Astrocyte of the hippocampus (primary cell): ENCODE measurements around the gene CRACR2B.
A peak's percentile ranks its signal among the peaks of the same experiment; 100 is the strongest.

Source experiments
- DNase-seq: peaks from one replicate; pipeline ENCODE4 v3.0.0; 2011; ENCODE audit warnings: low read depth, low spot score

CRACR2B gene

GRCh38 chr11:794766-795633, 32.7 kb upstream of the CRACR2B start:
- DNase-seq: no peak

DNA sequence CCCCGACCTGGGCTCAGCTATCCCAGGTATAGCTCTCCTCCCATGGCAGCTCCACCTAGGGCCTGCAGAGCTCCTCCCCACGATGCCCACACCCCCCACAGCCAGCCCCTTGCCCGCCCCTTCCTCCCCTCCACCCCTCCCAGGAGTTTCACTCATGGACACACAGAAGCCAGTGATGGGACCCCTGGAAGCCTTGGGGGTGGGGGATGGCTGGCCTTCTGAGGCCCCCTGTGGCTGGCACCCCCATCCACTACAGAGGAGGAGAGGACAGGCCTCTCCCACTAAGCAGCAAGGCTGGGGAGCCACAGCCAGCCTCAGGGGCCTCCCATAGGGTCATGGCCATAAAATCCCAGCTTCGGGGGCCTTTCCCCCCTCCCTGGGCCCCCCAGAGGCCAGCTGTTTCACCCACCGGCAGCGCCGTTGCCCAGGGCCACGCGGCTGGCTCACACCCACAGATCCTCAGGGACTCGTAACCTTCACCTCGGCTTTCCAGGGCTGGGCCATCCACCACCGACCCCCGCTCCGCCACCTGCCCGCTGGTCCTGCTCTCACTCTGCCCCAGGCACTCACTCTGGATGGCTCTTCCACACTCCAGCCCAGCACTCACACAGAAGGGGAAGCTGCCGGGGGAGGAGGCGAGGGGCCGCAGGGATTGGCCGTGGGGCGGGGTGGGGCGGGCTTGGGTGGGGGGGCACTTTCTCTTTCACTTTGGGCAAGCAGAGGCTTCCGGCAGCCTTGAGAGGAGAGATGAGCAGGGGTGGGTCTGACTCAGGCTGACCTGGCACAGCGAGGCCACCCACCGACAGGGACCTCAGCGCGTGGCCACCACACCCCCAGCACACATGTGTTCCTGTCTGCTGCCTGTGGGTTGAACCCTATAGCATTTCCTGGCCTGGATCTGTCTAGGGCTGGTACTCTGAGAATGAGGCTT, 31.8 kb upstream of the CRACR2B start:
- DNase-seq: peak; percentile 85

- no peak for DNase-seq
These were observed 31.0 kb upstream of the CRACR2B start for GRCh38 chr11:796565-797295.

DNA sequence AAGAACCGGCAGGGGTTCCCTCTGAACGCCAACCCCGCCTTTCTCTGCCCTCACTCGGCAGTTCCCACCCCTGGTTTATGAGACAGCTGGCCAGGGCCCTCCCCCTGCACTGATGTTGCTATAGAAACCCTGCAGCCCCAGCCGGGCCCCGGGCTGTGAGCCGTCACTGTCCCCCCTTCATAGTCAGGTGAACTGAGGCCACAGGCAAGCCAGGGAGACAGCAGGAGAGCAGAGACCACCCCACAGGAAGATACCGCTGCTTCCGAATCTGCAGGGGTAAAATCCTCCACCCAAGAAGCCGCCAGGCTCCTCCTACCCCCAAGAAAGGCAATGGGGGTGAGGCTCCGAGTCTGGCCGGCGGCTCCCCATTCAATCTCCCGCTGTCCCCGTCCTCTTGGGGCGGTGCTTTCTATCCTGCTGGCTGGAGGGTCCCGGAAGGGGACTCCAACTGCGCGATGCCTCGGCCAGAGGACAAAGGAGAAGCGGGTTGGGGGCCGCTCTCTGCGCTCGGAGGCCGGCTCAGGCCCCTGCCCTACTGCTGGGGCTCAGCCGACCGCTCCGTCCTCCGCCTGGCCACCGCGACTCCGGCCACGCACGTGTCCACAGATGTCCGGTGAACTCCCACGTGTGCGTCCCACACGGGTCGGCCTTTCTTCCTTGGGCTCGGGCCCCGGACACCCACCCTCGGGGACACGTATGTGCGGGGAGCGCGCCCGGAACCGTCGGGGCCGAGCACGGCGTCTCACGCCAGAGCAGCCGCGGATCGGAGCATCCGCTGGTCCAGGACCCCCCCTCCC, 30.2 kb upstream of the CRACR2B start:
- DNase-seq: peak; percentile 86

DNA sequence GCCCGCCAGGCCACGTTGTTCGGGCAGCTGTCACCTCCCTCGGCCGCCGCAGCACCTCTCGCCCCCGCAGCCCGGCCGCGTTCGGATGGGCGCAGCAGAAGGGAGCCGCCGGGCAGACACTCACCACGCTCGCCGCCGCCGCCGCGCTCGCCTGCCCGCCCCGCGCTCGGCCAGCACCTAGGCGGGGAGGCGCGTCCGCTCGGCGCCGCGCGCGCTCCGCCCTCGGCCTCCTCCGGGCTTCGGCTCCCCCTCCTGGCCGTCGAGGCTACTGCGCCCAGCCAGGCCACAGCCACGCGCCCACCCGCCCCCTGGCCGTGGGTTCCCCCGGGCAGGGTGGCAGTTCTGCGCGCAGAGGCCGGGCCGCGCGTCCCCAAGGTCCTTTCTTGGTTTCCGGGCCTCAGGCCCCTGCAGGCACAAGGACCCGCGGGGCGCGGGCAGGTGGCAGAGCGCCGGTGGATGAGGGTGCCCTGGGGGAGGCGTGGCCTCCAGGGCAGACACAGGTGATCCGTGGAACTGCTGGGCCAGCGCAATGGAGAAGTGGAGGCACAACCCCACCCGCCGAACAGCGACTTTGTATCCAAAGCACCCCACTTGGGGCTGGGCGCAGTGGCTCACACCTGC, 29.5 kb upstream of the CRACR2B start, which contains the start of gene SLC25A22:
Gene SLC25A22 (minus strand): TSS at position 189 of the 621 bp plus-strand sequence. CDS start 3,275 bp downstream, outside the sequence.
- DNase-seq: peak; percentile 95

DNA sequence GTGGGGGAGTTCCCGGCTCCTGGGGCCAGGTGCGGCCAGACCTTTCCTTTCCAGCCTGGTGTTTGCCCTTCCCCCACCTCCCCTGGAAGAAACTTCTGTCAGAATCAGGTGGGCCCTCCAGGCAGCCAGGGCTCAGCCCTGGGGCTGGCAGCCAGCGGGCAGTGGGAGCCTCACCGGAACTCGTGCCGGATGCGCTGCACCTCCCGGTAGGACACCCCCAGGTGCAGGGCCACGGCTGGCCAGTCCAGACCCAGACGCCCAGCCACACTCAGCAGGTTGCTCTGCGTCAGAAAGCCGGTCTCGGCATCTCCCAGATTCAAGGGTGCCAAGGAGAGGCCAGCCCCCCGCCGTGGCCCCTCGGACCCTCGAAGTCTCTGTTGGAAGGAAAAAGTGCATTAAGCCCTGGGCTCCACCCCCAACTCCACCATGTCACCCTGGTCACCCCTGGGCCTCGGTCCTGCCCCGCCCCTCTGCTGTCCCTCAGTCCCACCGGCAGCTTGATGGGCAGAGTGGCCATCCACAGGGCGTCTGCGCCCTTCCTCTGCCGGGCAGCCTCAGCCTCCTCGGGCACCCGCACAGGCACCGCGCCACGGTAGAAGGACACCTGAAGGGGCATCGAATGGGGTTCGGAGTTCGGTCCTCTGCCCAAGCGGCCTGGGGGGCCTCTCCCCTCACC, 27.9 kb upstream of the CRACR2B start:
- no peak for DNase-seq

GRCh38 chr11:800473-800872, 27.2 kb upstream of the CRACR2B start:
- no peak for DNase-seq

GRCh38 chr11:801097-801780, 26.5 kb upstream of the CRACR2B start:
- no peak for DNase-seq

DNA sequence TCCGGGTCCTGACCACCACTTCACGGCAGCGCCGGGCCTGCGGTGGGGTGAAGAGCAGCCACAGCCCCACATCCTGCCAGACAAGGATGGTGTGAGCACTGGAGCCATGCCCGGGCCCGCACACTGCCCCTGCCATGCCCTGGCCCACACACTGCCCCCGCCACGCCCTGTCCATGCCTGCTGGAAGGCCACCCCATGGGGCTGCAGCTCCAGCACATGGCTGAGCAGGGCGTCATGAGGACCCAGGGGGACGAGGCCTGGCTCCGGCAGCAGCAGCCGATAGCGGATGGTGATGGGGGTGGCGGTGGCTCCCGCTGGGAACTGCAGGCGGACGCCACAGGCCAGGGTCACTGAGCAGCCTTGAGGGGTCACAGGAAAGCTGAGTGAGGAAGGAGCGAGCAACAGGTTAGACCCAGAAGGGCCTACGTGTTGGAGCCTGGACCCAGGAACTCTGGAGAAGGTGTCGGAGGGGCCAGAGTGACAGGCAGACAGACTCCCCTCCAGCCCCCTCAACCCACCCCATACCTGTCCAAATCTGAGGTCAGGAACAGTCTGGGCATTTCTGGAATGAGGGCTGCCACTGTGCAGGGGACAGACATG, 25.6 kb upstream of the CRACR2B start:
- DNase-seq: no peak

DNA sequence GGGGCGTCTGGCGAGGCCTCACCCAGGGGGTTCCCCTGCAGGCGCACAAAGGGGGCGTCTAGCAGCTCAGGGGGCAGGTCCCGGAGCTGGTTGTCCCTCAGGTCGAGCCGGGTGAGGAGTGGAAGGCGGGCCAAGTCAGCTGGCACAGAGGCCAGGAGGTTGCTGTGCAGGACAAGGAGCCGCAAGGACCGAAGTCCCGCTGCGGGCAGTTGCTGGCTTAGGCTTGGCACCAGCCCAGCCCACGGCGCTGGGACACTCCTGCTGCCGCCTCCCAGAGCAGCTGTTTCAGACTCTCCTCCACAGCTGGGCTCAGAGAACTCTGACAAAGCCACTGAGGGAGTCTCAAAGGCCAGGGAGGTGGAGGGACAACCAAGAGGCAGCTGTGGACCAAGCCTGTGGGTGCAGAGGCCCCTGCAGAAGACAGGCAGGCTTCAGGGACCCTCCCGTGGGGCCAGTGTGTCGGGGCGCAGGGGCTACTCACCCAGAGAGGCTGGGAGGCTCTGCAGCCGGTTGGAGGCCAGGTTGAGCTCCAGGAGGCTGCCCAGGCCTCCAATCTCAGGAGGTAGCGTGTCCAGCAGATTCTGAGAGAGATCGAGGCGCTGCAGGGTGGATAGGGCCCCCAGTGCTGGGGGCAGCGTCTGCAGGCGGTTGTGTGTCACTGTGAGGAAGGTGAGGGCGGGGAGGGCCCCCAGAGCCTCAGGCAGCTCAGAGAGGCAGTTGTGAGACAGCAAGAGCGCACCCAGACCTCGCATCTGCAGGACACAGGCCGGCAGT, 24.8 kb upstream of the CRACR2B start:
- DNase-seq: no peak

DNA sequence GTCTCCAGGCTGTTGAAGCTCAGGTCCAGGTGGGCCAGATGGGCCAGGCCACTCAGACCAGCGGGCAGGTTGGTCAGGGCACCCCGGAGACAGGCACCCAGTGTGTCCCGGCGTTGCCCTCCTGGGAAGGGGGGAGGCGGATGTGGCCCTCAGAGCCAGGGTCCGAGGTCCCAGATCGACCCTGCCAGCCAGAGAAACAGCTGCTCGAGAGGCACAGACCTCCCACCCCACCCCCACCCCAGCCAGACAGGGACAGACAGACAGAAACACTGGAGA, 24.3 kb upstream of the CRACR2B start:
- no peak for DNase-seq

DNA sequence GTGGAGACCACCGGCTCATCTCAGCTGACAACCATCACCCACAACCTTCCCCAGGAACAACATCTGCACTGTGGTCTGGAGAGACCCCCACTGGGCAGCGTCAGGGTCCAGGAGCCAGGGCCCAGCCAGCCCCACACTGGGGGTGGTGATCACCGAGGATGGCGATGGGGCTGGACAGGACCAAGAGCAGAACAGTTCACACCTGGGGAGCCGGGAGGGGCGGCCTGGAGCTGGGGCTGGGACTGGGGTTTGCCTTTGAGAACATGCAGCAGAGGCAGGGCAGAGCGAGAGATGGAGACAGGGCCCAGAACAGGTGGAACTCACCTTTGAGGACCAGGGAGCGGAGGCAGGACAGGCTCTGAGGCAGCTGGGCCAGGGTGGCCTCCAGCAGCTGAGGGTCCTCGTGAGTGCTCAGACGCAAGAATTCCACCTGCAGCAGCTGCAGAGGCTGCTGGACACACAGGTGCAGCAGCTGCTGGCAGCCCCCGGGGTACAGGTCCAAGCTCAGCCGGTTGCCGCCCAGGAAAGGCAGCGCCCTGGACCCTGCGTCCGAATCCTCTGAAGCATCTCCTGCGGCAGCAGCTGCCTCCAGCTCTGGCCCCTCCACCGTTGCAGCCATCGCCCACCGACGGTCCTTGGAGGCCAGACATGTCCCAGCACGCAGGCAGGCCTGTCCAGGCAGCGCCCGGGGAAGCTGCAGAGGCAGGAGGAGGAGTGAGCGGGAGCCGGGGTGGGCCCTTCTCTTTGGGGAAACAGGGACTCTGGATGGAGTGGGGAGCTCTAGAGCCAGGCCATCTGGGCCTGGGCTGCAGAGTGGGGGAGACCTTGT, 23.7 kb upstream of the CRACR2B start:
- no peak for DNase-seq

DNA sequence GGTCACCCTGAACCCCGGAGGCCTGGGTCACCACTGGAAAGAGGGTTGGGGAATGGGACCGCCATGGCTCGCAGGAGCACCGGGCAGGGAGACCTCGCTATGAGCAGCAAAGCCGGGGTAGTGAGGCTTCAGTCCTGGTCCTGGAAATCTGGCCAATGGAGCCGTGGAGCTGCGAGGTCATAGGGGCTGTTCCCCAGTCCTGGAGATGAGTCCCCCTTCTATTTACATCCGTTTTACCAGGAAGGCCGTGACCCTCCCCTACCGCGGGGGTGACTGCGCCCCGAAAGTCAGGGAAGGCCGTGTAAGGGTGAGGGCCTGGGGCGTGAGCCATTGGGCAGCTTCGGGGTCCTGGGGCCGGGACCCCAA, 23.1 kb upstream of the CRACR2B start:
- DNase-seq: no peak

DNA sequence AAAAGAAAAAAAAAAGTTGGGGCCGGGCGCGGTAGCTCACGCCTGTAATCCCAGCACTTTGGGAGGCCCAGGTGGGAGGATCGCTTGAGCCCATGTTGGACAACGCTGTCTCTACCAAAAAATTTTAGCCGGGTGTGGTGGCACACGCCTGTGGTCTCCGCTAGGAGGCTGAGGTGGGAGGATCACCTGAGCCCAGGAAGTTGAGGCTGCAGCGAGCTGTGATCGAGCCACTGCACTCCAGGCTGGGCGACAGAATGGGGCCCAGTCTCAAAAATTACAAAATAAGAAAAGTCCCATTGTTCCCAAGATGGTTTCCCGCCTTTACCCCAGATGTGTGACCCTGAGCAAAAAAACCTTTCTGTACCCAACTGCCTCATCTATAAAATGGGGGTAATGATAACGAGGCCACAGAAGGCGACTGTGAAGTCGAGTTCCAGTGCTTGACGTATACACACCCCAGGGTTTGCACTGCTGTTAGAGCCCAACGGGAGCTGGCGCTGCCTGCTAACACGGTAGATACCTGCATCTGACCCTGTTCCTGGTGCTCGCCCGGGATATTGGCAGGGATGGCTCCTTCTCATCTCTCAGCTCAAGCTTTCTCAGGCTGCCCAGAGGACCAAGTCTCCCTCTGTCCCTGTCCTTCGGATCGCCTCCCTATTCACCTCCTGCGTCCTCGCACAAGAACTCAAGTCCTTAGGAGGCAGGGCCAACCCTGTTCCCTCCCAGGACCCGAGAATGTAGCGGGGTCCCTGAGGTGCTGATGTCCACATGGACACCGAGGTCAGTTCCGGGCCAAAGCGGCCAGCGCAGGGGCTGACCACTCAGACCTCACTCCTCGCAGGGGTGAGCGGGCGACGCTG, 19.1 kb upstream of the CRACR2B start:
- DNase-seq: no peak

- DNase-seq: peak; percentile 99
These were observed 18.3 kb upstream of the CRACR2B start, which contains the start of gene RPLP2 for GRCh38 chr11:809287-810039. Gene RPLP2 (plus strand): TSS chr11:809967. CDS start chr11:810235, 268 bp downstream.
